ENCODE results near the gene RPL9.
"Not testable (repeated sequence)": the region's sequence is repeated elsewhere in the genome, so short reads cannot be mapped to it uniquely, and the experiment has no call there.

RPL9 gene

DNA sequence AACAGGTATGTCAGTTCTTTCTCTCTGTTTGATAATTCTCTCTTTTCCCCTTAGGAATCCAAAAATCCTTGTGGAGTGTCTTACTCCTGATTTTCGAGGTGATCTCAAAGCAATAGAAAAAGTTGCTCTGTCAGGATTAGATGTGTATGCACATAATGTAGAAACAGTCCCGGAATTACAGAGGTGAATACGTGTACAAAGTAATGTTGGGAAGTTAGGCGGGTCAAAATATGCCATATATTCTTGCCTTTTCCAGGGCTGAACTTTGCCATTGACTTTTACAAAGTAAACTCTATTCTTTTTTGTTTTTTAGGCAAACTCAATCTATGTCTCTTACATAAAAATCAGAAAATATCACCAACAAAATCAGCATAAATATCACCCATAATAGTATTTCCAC is 8.7 kb upstream of the RPL9 start:
- DNase-seq: no peak

DNA sequence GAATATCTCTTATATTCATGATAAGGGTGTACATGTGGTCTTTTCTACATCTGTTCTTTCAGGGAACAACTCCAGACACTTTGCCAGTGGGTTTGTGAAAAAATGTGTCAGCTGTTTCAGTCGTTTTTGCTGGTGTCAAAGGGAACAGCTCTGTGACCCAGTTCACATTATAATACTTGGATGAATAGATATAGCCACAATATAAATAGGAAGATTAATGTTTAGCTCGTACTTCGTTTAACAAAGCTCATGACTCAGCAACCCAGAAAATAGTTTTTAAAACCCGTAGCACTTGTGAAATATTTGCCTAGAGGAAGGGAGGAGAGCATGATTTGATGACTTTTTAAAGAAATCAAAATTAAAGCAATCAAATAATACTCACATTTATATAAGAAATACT is 8.0 kb upstream of the RPL9 start:
- DNase-seq: no peak

DNA sequence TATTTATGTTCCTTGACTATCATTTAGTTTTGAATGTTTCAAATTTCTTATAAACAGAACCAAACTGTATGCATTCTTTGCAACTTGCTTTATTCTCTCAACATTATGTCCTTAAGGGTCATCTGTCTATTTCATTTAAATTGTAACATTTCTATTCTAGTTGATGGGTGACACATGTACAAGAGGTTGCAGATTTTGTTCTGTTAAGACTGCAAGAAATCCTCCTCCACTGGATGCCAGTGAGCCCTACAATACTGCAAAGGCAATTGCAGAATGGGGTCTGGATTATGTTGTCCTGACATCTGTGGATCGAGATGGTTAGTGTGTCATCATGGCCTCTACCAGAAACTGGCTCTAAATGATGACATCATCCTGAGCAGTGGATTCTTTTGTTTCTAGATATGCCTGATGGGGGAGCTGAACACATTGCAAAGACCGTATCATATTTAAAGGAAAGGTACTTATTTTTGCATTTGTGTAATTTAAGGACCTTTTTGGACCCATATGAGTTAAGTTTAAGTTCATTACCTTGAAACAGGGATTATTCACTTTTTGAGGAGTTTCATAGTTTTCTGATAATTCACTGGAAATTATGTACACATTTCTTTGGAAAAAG is 6.3 kb upstream of the RPL9 start:
- peak in 2 of 56 donors; percentile 1 to 11 for DNase-seq

DNA sequence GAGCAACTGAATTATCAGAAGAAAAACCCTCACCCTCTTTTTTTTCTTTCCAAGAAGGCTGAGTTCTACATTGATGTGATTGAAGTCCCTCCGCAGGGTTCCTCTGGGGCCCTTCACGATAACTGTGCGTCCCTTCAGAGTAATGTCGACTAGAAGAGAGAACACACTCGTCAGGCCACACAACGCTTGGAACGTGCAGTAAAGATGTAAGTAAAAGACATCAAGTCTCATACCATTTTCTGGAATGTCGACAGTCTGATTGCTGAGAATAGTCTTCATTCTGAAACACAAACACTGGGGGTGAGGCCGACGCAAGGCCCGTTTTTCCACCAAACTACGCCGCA is 589 bp downstream of the RPL9 start:
- DNase-seq: not testable (repeated sequence)

DNA sequence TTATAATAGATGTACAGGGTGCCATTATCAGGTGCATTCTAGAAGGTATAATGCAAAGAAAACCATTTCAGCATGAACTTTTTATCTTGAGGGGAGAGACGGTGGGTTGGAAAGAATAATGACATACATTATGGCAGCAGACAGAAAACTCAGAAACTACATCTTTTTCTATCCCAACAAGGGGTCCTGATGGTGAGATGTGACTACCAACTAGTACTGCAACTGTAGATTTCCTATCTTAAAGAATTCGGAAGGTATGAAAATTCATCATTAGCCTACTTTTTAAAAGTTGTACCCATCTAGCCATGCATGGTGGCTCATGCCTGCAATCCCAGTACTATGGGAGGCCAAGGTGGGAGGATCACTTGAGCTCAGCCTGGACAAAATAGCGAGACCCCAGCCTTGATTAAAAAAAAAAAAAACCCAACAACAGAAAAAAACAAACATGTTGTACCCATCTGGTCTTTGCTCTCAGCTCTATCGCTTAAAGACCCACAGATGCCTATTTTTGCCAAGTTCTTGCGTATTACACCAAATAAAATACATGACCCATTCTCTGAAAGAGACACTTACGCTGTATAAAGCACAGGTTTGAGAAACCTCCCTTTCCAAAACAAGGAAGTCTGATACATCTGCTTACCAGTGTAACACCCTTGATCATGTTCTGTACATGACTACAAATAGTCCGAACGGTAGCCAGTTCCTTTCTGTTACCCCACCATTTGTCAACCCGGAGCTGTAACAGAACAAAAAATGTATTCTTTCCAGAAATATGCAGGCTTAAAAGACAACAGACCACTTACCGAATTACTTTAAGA is 1.6 kb downstream of the RPL9 start:
- no peak for DNase-seq

DNA sequence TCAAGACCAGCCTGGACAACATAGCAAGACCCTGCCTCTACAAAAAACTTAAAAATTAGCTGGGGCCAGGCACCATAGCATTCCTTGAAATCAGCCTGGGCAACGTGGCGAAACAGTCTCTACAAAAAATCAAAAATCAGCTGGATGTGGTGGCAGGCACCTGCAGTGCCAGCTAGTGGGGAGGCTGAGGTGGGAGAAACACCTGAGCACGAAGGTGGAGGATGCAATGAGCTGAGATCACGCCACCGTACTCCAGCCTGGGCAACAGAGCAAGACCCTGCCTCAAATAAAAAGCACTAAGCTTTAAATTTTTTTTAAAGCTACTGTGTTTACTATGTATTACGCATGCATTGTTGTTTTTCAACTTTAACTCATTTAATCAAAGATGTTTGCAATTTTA is 3.2 kb downstream of the RPL9 start:
- no peak for DNase-seq

DNA sequence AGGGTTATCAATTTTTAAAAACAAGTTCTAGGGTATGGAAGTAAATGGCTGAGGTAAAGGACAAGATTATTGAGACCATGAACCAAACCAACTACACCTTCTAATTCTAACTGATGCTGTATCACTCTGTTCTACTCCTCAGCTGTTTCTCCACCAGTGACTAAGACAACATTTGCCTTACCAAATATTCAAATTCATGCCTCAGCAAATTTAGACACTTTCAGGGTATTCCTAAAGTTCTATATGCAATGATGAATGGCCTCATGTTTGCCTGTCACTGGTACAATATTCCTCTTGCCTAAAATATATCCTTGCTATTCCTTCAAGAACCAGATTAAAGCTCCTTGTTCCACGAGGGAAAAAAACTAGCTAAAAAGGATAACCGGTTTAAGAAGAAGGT is 5.0 kb downstream of the RPL9 start:
- no peak for DNase-seq

DNA sequence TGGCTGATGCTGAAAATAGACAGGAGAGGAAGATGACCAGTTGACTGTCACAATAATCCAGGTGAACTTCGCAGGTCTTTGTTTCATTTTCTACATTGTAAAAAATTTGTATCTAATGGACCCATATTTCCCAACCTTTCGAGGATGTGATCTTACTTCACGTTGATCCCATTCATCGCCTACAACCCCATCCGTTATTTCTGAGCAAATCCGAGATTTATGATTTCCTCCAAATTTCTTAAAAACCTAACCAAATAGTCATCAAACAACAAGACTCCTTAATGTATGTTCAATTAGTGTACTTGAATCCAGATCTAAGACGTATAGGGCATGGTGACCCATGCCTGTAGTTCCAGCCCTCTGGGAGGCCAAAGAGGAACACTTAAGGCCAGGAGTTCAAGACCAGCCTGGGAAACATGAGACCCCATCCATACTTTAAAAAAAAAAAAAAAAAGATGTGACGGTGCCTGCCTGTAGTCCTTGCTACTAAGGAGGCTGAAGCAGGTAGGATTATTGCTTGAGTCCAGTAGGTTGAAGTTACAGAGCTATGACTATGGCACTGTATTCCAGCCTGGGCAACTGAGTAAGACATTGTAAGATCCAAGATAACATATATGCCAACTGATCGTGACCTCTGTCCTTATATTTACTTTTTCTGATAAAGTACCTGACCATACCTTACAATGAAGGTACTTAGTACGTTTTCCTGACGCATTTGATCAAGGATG is 5.7 kb downstream of the RPL9 start:
- DNase-seq: no peak

DNA sequence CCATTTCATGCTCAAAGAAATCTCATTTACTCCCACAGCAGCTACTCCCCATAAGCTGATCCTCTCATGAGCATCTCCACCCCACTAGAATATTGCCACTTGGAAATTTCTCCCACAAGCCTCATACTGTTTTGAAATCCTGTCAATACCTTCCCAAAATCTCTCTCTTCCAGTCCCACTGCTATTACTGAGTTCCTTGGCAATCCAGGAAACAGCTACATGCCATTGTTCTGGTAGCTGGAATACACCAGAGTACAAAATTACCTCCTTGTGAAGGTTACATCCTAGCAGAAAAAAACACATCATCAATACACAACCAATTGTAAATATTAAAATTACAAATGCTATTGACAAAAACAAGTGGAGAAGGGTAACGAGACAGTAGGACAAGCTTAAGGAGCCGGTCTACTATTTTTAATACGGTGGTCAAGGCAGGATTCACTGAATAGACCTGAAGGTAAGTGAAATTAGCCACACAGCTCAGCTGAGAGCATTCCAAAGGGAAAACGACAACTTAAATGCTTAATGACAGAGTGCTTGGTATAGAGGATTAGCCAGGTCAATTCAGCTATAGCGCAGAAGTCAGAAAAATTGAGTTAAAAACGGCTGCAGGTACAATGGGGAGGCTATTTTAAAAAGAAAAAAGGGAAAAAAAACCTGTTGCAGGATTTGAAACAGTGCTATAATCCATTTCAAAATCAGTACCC is 6.4 kb downstream of the RPL9 start:
- DNase-seq: no peak

DNA sequence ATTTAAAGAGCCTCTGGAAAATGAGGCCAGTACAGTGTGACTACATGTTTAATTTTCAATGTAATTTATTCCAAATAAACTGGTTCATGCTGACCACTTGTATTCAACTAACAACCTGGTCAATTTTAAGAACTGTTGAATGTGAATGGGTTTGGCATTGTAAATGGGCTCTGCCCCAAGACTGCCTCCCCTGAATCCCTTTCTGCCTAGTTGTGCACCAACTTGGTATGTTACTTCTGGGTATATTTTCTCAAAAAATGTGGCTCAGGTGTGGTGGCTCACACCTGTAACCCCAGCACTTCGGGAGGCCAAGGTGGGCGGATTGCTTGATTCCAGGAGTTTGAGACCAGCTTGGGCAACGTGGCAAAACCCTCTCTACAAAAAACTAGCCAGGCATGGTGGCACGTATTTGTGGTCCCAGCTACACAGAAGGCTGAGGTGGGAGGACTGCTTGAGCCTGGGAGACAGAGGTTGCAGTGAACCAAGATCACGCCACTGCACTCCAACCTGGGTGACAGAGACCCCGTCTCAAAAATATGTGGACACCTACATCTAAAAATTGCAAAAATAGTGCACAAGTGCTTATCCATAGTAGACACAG is 7.2 kb downstream of the RPL9 start:
- DNase-seq: no peak

DNA sequence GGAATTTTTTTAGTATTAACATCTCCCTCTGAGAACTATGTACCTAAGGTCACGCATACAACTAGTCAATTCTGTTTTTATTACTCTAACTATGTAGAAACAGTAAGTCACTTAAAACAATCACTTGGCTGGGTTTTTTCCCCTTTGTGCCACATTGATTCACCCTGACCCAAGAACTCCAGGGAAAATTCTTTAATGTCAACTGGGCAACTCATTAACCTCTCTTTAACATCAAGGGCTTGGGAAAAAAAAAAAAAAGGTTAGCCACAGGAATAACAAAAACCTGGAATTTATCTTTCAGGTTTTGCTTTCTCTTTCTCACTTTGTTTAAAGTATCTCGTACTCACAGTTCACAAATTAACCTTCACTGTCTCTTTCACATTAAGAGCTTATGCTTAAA is 8.1 kb downstream of the RPL9 start:
- DNase-seq: no peak

DNA sequence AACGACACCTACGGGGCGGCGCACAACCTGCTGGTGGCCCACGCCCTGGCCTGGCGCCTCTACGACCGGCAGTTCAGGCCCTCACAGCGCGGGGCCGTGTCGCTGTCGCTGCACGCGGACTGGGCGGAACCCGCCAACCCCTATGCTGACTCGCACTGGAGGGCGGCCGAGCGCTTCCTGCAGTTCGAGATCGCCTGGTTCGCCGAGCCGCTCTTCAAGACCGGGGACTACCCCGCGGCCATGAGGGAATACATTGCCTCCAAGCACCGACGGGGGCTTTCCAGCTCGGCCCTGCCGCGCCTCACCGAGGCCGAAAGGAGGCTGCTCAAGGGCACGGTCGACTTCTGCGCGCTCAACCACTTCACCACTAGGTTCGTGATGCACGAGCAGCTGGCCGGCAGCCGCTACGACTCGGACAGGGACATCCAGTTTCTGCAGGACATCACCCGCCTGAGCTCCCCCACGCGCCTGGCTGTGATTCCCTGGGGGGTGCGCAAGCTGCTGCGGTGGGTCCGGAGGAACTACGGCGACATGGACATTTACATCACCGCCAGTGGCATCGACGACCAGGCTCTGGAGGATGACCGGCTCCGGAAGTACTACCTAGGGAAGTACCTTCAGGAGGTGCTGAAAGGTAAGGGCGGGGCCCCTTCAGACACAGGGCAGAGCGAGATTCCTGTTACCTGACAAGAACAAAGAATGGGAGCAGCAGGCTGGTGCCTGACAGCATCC is 11.7 kb downstream of the RPL9 start:
- DNase-seq: peak in 16 of 56 donors; percentile 2 to 41 (median 6)

DNA sequence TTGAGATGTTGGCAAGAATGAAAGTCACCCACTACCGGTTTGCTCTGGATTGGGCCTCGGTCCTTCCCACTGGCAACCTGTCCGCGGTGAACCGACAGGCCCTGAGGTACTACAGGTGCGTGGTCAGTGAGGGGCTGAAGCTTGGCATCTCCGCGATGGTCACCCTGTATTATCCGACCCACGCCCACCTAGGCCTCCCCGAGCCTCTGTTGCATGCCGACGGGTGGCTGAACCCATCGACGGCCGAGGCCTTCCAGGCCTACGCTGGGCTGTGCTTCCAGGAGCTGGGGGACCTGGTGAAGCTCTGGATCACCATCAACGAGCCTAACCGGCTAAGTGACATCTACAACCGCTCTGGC is 12.3 kb downstream of the RPL9 start:
- DNase-seq: no peak

DNA sequence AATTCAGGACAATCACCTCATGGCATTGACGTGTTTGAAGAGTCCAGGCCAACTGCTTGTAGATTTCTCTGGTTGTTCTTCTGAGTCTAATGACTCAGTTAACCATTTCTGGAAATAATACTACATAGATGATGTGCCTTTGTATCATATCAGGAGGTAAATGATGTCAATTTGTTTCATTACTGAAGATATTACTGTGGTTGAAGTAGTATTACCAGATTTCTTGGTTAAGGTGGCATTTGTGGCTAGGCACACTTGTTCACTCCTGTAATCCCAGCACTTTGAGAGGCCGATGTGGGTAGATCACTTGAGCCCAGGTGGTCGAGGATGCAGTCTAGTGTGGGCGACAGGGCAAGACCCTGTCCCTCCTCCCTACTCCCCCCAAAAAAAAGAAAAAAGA is 15.7 kb downstream of the RPL9 start:
- DNase-seq: no peak

DNA sequence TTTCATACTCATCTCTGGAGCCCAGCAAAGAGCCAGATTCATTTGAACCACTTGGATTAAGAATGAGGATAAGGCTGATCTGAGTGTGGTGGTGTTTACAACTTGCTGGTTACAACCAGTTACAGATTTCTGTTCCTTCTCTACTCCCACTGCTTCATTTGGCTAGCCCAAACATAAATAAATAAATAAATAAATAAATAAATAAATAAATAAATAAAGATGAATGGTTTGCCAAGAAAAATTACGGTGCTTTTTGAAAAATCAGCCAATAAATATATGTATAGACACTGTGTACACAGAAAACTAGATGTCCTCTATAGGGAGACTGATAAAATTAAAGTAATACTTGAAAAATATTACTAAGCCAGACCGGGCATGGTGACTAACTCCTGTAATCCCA is 17.1 kb downstream of the RPL9 start:
- no peak for DNase-seq

DNA sequence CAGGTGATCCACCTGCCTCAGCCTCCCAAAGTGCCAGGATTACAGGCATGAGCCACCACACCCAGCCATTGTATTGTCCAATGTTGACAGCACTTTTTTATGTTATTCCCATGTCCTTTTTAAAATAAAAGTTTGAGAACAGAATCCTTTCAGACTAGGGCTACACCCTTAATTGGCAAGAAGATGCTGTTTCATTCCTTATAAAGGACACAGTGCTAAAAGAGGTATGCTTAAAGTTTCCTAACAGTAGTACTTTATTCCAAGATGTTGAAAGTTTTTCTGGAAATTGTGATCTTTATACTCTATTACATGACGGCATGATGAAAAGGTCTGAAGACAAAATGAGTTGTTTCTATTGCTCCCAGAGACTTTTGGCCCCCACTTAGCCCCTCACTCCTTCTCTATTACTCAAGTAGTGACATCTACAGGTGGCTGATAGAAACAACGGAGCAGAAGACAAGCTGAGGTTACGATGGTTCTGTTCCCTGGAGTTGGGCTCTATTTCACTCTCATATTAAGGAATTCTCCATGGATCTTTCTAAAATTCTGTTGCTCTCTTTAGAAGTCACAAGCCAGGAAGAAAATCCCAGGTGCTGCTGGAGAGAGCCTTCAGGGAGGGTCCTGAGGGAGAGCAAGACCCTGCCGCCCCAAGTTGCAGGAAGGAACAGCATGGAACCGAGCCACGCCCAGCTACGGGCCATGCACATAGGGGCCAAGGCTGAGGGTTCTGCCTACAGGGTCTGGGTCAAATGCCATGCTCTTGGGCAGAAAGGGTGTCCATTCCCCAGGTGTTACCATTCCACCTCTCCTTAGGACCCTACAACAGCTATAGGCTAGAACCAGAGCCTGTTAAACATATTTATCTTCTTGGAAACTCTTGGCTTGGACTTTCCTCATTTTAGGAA is 22.8 kb downstream of the RPL9 start:
- no peak for DNase-seq

DNA sequence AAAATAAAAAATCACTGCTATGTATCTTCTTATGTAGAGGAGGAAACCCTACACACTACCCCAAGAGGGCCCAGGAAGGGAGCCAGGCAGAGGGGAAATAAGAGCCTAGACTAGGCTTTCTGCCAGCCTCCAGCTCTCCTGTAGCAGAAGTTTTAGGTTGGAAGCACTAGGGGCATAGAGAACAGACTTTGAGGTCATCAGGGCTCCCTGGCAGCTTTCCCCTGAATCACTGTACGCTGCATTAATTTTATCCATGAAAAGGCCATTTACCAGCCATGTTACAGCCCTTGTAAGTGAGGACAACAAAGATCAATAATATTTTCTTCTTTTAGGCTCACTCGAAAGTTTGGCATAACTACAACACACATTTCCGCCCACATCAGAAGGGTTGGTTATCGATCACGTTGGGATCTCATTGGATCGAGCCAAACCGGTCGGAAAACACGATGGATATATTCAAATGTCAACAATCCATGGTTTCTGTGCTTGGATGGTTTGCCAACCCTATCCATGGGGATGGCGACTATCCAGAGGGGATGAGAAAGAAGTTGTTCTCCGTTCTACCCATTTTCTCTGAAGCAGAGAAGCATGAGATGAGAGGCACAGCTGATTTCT is 24.7 kb downstream of the RPL9 start:
- no peak for DNase-seq

DNA sequence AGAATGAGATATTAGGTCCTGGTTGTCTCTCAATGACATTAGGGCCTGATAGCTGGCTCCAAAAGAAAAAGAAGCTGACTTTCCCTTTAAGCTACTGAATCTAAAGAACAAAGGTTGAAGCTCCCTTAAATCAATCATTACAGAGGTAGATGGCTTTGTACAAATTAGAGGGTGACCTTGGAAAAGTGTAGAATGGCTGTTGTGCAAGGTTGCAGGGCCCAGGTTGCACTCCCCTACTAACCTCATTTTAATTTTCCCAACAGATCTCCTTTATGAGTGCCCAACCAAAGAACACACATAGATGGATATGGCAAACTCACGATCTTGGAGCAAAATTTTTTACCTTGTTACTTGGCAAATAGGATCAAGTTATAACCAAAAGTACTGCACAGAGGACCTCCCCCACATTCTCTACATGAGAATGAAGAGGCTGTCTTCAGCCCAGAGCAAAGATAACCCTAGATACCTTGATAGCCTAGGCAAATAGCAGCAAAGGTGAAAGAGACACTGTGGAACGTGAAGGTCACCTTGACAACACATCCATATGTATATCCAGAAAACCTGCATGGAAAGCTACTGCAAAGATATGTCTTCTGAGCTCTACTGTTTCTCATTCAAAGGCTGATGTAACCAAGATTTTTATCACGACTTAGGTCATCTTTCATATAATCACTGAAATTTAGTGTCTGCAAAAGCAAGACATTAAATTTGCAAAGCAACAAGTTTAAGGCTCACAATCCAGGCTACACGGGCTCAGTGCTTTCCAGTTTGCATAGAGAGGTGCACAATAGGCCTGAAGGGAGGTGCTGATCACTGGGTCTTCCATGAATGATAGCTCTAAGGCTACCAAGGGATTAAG is 29.0 kb downstream of the RPL9 start:
- no peak for DNase-seq

All from nucleus accumbens (tissue), 56 donors.